Fibroblast of skin of scalp (primary cell): ENCODE data around the gene ARHGEF11.
A peak's percentile ranks its signal among the peaks of the same experiment; 100 is the strongest.

ENCODE experiments used
- DNase-seq: peaks from one replicate; pipeline ENCODE4 v3.0.0-alpha.2; 2013

The ARHGEF11 gene

GRCh38 chr1:156893048-156893953, 152.2 kb downstream of the ARHGEF11 start, which contains the start of gene PEAR1:
PEAR1 (plus strand) TSS chr1:156893718; CDS start chr1:156903927, 10,209 bp downstream.
- DNase-seq, result peak; percentile 65

- peak; percentile 89 for DNase-seq
These were observed 153.1 kb downstream of the ARHGEF11 start for GRCh38 chr1:156892190-156893047.

GRCh38 chr1:156889802-156890580, 155.6 kb downstream of the ARHGEF11 start:
- peak; percentile 72 for DNase-seq

DNA sequence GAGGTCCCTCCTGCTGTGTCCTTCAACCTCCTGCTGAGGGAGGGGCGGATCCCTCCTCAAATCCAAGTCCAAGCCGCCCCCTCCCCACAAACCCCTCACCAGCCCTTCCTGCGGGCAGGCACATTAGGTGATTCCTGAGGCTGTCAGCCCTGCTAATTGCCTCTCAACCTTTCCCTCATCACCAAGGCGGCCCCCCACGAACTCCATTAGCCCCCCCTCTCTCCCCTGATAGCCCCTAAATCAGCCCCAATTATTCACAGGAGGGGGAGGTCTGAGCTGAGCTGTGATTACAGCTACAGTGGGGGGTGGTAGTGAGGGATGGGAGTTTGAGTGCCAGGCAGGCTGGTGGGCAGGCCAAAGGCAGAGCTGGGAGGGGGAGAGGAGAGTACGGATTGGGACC, 157.8 kb downstream of the ARHGEF11 start:
- no peak for DNase-seq

- no peak for DNase-seq
These were observed 158.2 kb downstream of the ARHGEF11 start for GRCh38 chr1:156887317-156887716.

- no peak for DNase-seq
These were observed 158.8 kb downstream of the ARHGEF11 start for GRCh38 chr1:156886583-156887281.

DNA sequence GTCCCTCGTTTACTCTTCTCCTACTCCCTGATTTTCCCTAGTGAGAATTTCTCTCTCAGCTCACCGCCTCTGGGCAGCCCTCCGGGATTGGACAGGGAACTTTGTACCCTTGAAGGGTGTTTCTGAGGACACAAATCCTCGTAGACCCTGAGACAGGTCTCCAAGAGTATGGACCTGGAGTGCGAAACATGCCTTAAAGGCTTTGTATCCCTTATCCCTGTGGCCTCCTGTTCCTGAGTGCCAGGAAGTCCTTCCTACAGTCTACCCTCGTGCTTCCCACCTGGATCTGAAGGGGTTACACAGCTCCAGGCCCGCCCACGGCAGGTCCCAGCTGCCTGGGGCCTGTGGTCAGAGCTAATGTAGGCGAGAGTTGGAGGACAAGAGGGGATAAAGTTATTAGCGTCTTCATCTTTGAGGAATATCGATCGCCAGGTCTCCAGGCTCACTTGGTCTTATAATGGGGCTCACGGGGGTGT, 159.6 kb downstream of the ARHGEF11 start:
- no peak for DNase-seq

GRCh38 chr1:156885314-156885713, 160.2 kb downstream of the ARHGEF11 start:
- no peak for DNase-seq
